ENCODE data around the gene GDE1.

DNA sequence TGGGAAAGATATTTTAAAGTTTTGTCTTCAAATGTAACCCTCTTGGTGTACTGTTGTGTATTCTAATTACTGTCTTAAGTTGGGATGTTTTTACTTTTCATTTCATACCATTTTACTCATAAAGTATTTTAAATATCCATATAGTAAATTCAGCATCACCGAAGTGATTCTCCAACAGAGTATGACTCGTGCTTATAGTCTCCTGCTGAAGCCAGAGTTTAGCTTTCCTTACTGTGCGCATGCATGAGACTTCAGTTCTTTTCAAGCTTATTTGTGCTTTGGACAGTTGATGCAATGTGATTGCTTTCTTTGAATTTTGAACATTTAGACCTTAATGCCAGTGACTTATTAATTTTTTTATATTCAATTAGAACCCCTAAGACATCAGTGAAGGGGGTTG is 26.2 kb upstream of the GDE1 start:
- TF ChIP-seq CTCF (IDR thresholded peaks at IDR 0.05): no peak
- TF ChIP-seq EP300 (IDR thresholded peaks at IDR 0.05): no peak
